Ovary (tissue), 9 donors: Measurements from ENCODE around the gene GRIK1. TPM values are rescaled to one million over a fixed set of nuclear protein-coding genes. Genes with fewer than 3 reads are reported as not detected.

Source experiments
- DNase-seq, 5 donors: peaks; one replicate each; pipeline ENCODE4 v3.0.0-alpha.2; 2019 to 2020
- H3K27ac ChIP-seq, 2 donors: fragments of 200-600 bp; one replicate each; pipeline versions ENCODE4 v1.5.1 to v1.8.0; 2019 to 2022
- H3K27me3 ChIP-seq: fragments of 200-600 bp; one replicate; pipeline ENCODE4 v1.8.0; 2022
- H3K36me3 ChIP-seq: fragments of 200-600 bp; sonication (generic); one replicate; pipeline ENCODE4 v1.5.1; 2019
- H3K4me1 ChIP-seq: one replicate; pipeline ENCODE4 v1.8.1; 2013; ENCODE audit warnings: mild to moderate bottlenecking, moderate library complexity; ENCODE audit not compliant: insufficient read depth
- H3K4me3 ChIP-seq: fragments of 200-600 bp; sonication (generic); one replicate; pipeline ENCODE4 v1.5.1; 2017
- H3K9me3 ChIP-seq, 2 donors: fragments of 200-600 bp in 1 of 2; sonication (generic) in 1 of 2; one replicate each; pipeline versions ENCODE4 v1.5.1 to v1.8.1; 2013 to 2019; ENCODE audit warnings: mild to moderate bottlenecking in 1 of 2, moderate library complexity in 1 of 2
- EP300 ChIP-seq: sonication (generic); formaldehyde crosslinking; IDR thresholded peaks from one replicate; pipeline ENCODE4 v1.6.1; 2017; ENCODE audit warnings: antibody characterized with exemption
- POLR2A ChIP-seq: fragments of 450-650 bp; IDR thresholded peaks from one replicate; pipeline ENCODE4 v1.6.1; 2017; ENCODE audit warnings: antibody characterized with exemption, mild to moderate bottlenecking, moderate library complexity
- WGBS, 3 donors: extraction: QIAGEN DNeasy Blood & Tissue Kit in 1 of 3; methylation state at CpG; one replicate each; pipeline versions ENCODE4 v1.1.5 to v1.1.7; 2013 to 2017; 5-methylcytosine and 5-hydroxymethylcytosine counted together
- intact Hi-C, 4 donors: fragments of 100-400 bp; cut with DNase I; formaldehyde crosslinking; loops; one replicate each; pipeline versions ENCODE4 v1.11.0 to v1.15.1; 2022 to 2023
- polyA plus RNA-seq, 2 donors: library from polyadenylated mRNA; stranded (reverse); fragments of 200-250 nt in 1 of 2; fragments of 350-450 nt in 1 of 2; fragmentation: Illumina TruSeq in 1 of 2; extraction: RNeasy Lipid Tissue Mini Kit (QIAGEN cat#74804) in 1 of 2; gene quantifications; one replicate each; pipeline ENCODE4 v1.2.3, GENCODE V29; 2013 to 2014
- total RNA-seq, 7 donors: library from RNA; depleted of rRNA in 2 of 7; stranded (reverse); fragments of >200 nt in 2 of 7; fragmentation: NEBNext Ultra II Directional in 3 of 7; extraction: Animal tissue kit (Norgen Biotek cat#: 25700) in 3 of 7; gene quantifications; one replicate each; pipeline versions ENCODE4 v1.1.0 to v1.2.4, GENCODE V29; 2016 to 2023
- TF ChIP-seq, protein P1 (sequence below), 3 donors: fragments of 450-650 bp in 2 of 3; fragments of 200-600 bp in 1 of 3; IDR thresholded peaks; one replicate each; pipeline versions ENCODE4 v1.5.1 to v1.8.0; 2016 to 2022; ENCODE audit warnings: antibody characterized with exemption in 3 of 3, mild to moderate bottlenecking in 1 of 3
- donor health status: DM: no; HTN: no; CAD: no; lungs with moderate emphysema.
- donor health status: DM: no; HTN: no; CAD: no.
- donor health status: Bipolar disorder and iron deficiency.
- donor health status: DM: yes; HTN: yes; CAD: no.
- donor health status: DM: no; HTN: no; CAD: no.
- donor health status: DM: yes; HTN: yes; CAD: no.

GRIK1 gene
- total and polyA plus RNA-seq, 9 donors: 0.15 to 1.3 (median 0.34) TPM; not detected in 4

DNA sequence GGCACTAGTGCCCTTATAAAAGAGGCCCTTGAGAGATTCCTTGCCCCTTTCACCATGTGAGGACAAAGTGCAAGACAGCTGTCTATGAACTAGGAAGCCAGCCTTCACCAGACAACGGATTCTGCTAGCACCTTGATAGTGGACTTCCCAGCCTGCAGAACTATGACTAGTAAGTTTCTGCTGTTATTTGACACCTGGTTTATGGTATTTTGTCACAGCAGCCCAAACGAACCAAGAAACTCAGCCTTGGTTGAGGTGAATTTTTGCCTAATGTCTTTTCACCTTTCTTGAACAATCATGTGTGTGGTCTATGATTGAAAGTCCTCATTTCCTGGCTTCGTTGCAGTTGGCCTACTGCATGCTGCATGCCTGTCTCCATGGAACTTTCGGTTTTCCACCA is 302.2 kb downstream of the GRIK1 start:
- no peaks in the 10 kb centered on the region for H3K9me3 ChIP-seq
- intact Hi-C loops: no loop called here
- no peaks in the 10 kb centered on the region for H3K4me1 ChIP-seq
- H3K36me3 ChIP-seq: no peaks in the 10 kb centered on the region
- TF ChIP-seq POLR2A (no peak), EP300 (no peak)
- TF ChIP-seq, protein P1, sequence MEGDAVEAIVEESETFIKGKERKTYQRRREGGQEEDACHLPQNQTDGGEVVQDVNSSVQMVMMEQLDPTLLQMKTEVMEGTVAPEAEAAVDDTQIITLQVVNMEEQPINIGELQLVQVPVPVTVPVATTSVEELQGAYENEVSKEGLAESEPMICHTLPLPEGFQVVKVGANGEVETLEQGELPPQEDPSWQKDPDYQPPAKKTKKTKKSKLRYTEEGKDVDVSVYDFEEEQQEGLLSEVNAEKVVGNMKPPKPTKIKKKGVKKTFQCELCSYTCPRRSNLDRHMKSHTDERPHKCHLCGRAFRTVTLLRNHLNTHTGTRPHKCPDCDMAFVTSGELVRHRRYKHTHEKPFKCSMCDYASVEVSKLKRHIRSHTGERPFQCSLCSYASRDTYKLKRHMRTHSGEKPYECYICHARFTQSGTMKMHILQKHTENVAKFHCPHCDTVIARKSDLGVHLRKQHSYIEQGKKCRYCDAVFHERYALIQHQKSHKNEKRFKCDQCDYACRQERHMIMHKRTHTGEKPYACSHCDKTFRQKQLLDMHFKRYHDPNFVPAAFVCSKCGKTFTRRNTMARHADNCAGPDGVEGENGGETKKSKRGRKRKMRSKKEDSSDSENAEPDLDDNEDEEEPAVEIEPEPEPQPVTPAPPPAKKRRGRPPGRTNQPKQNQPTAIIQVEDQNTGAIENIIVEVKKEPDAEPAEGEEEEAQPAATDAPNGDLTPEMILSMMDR (IDR thresholded peaks at IDR 0.05): no peak
- no peak overlapping the region for H3K27ac ChIP-seq
- no peaks in the 10 kb centered on the region for H3K27me3 ChIP-seq
- no peak for DNase-seq
- no peak overlapping the region for H3K4me3 ChIP-seq
- 84 to 87% (median 87%) methylated on average over 4 of the region's 4 CpGs for WGBS, 3 donors

DNA sequence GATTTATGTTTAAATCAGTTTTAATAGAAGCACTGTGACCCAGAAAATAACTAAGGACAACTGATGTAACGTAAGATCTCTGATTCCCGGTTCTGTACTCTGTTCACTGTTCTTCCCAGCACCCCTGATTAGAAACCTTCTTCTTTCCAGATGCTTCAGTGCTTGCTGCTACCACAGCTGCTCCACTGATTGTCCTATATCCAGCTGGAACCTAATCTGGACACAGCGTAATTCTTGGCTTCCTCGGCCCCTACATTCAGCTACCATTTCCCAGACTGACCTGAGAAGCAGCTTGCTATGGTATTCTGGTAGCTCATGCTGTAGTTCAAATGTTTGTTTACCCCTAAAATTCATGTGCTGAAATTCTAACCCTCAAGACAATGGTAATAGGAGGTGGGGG is 302.7 kb downstream of the GRIK1 start:
- no peak overlapping the region for H3K27ac ChIP-seq
- 38 to 49% (median 43%) methylated on average over 4 of the region's 4 CpGs for WGBS, 3 donors
- TF ChIP-seq EP300 (no peak), POLR2A (no peak)
- TF ChIP-seq, protein P1 (IDR thresholded peaks at IDR 0.05): no peak
- no peaks in the 10 kb centered on the region for H3K36me3 ChIP-seq
- no peaks in the 10 kb centered on the region for H3K4me1 ChIP-seq
- H3K27me3 ChIP-seq: no peaks in the 10 kb centered on the region
- DNase-seq: no peak
- no peaks in the 10 kb centered on the region for H3K9me3 ChIP-seq
- intact Hi-C loops: no loop called here
- no peak overlapping the region for H3K4me3 ChIP-seq

DNA sequence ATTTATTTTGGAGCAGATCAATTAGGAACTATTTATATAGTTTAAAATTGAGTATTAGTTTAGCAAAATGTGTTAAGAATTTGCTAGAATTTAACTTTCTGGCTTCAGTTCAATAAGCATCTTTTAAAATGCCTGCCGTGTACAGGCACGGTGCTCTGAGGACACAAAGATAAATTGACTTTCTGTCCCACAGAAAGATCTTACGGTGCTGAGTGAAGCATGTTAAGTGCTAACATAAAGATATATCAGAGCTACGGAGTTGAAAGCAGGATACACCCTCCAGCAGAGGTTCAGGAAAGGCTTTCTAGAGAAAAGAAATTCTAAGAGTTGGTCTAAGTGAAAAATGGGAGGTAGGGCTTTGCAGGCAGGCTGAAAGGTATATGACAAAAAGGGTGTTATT is 305.4 kb downstream of the GRIK1 start:
- Histone ChIP-seq H3K9me3 (no peaks in the 10 kb centered on the region), H3K4me3 (no peak overlapping the region), H3K27me3 (no peaks in the 10 kb centered on the region), H3K4me1 (peaks cover 2% of the 10 kb centered on the region), H3K27ac (no peak overlapping the region), H3K36me3 (no peaks in the 10 kb centered on the region)
- intact Hi-C loops: no loop called here
- WGBS, 3 donors: 83 to 90% (median 86%) methylated on average over 4 of the region's 4 CpGs
- DNase-seq: no peak
- TF ChIP-seq POLR2A: no peak
- TF ChIP-seq, protein P1 (IDR thresholded peaks at IDR 0.05): no peak
- no peak for TF ChIP-seq EP300

DNA sequence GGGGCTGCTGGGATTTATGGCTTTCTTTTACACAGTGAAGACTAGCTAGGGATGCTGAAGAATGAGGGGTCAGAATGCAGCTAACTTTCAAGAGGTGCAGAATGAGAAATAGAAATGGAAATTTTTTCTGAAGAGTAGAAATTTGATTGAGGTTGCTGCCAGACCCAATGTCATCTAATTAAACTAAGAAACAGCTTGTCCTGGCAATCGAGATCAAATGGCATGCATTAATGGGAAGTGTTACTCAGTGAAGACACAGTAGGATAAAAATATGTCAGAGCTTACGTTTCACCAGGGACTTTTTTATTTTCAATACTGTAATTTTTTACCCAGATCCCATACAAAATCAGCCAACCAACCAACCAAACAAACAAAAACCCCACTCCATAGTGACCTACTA is 306.0 kb downstream of the GRIK1 start:
- Histone ChIP-seq H3K4me1 (peaks cover 2% of the 10 kb centered on the region), H3K36me3 (no peaks in the 10 kb centered on the region), H3K9me3 (no peaks in the 10 kb centered on the region), H3K4me3 (no peak overlapping the region), H3K27me3 (no peaks in the 10 kb centered on the region), H3K27ac (no peak overlapping the region)
- TF ChIP-seq, protein P1 (IDR thresholded peaks at IDR 0.05): no peak
- TF ChIP-seq EP300 (no peak), POLR2A (no peak)
- intact Hi-C loops: no loop called here
- DNase-seq: no peak
- WGBS, 3 donors: 83 to 88% (median 87%) methylated on average over 2 of the region's 2 CpGs

DNA sequence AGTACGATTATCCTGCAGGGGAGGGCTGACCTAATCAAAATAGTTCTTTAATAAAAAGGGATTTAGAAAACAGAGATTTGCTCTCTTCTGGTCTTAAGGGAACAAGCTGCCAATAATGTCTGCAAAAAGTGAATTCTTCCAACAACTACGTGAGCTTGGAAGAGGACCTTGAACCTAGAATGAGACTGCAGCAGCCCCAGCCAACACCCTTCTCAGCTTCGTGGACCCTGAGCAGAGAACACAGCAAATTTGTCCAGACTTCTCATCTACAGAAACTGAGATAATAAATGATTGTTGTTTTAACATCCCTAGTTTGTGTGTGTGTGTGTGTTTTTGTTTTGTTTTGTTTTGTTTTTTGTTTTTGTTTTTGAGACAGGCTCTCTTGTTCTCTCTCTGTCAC is 309.4 kb downstream of the GRIK1 start:
- Histone ChIP-seq H3K9me3 (no peaks in the 10 kb centered on the region), H3K27ac (no peak overlapping the region), H3K4me1 (peaks cover 2% of the 10 kb centered on the region), H3K27me3 (no peaks in the 10 kb centered on the region), H3K36me3 (no peaks in the 10 kb centered on the region), H3K4me3 (no peak overlapping the region)
- TF ChIP-seq EP300: no peak
- TF ChIP-seq, protein P1 (IDR thresholded peaks at IDR 0.05): no peak
- TF ChIP-seq POLR2A: no peak
- intact Hi-C loops: no loop called here
- DNase-seq: no peak
- whole genome bisulfite sequencing, 3 donors: 16 to 21% (median 19%) methylated on average over 3 of the region's 3 CpGs
